IMR-90 (cell line): ENCODE measurements around the gene PCGF2. TPM values are rescaled to one million over a fixed set of nuclear protein-coding genes. Genes with fewer than 3 reads are reported as not detected.

ENCODE experiments used
- ATAC-seq: fragments of 200-7000 bp; cut with Tn5 transposase; 2 replicates; pipeline ENCODE4 v1.9.1; 2020; ENCODE audit warnings: low read depth, mild to moderate bottlenecking, moderate library complexity
- BruUV-seq: library from RNA; stranded (reverse); fragments of 400-500 nt; replicated peaks from 2 replicates; lab custom pipeline; 2021; lab: Mats Ljungman, UMichigan
- CTCF ChIA-PET: fragments of 300-600 bp; formaldehyde crosslinking; extraction: SDS; loops from one replicate; lab custom pipeline; 2021; ENCODE audit warnings: antibody characterized with exemption; lab: Yijun Ruan, JAX
- POLR2A ChIA-PET: fragments of 300-600 bp; sonication (Branson Sonifier 250); formaldehyde crosslinking; loops from one replicate; lab custom pipeline; 2022; ENCODE audit warnings: antibody characterized with exemption; ENCODE audit not compliant: unreplicated experiment; lab: Charles Lee
- DNase-seq: peaks from one replicate; pipeline ENCODE4 v3.0.0; 2013
- H2AFZ ChIP-seq: replicated peaks from 2 replicates; pipeline ENCODE3; 2013; ENCODE audit warnings: low read length, mild to moderate bottlenecking; ENCODE audit not compliant: poor library complexity
- H2AK5ac ChIP-seq: 2 replicates; pipeline ENCODE4 v1.6.1; 2013; ENCODE audit warnings: low read depth, low read length, inconsistent platforms
- H2AK9ac ChIP-seq: replicated peaks from 2 replicates; pipeline ENCODE3; 2013; ENCODE audit warnings: mild to moderate bottlenecking, low read depth, low read length, moderate library complexity; ENCODE audit not compliant: poor library complexity
- H2BK120ac ChIP-seq: 2 replicates; pipeline ENCODE4 v1.6.1; 2013; ENCODE audit warnings: low read depth, low read length, inconsistent platforms
- H2BK15ac ChIP-seq: 3 replicates; pipeline ENCODE4 v1.6.1; 2013; ENCODE audit warnings: low read depth, low read length, inconsistent platforms
- H2BK20ac ChIP-seq: 2 replicates; pipeline ENCODE4 v1.6.1; 2013; ENCODE audit warnings: low read depth, mild to moderate bottlenecking, inconsistent platforms, low read length, moderate library complexity
- H2BK5ac ChIP-seq: 2 replicates; pipeline ENCODE4 v1.6.1; 2013; ENCODE audit warnings: mild to moderate bottlenecking, low read depth, low read length, inconsistent platforms; ENCODE audit not compliant: poor library complexity, severe bottlenecking
- H3K14ac ChIP-seq: replicated peaks from 2 replicates; pipeline ENCODE4 v1.6.1; 2013; ENCODE audit warnings: low read depth, low read length, inconsistent platforms
- H3K18ac ChIP-seq: 2 replicates; pipeline ENCODE4 v1.6.1; 2013; ENCODE audit warnings: low read depth, low read length, control low read depth
- H3K23ac ChIP-seq: 2 replicates; pipeline ENCODE4 v1.6.1; 2013; ENCODE audit warnings: low read depth, low read length, inconsistent platforms
- H3K27ac ChIP-seq: 2 replicates; pipeline ENCODE4 v1.5.1; 2013; ENCODE audit warnings: mild to moderate bottlenecking, control low read depth, low read length; ENCODE audit not compliant: insufficient read depth
- H3K27me3 ChIP-seq: 2 replicates; pipeline ENCODE4 v1.6.1; 2013; ENCODE audit warnings: low read length; ENCODE audit not compliant: control insufficient read depth, insufficient read depth
- H3K36me3 ChIP-seq: 2 replicates; pipeline ENCODE4 v1.6.1; 2013; ENCODE audit warnings: low read length, mixed read lengths; ENCODE audit not compliant: control insufficient read depth, insufficient read depth
- H3K4ac ChIP-seq: 2 replicates; pipeline ENCODE4 v1.6.1; 2013; ENCODE audit warnings: low read depth, low read length, inconsistent platforms
- H3K4me1 ChIP-seq: 2 replicates; pipeline ENCODE4 v1.6.1; 2013; ENCODE audit warnings: low read length, mixed read lengths; ENCODE audit not compliant: control insufficient read depth, insufficient read depth
- H3K4me2 ChIP-seq: 2 replicates; pipeline ENCODE4 v1.6.1; 2013; ENCODE audit warnings: low read depth, mild to moderate bottlenecking, control low read depth, low read length, moderate library complexity
- H3K4me3 ChIP-seq: 2 replicates; pipeline ENCODE4 v1.5.1; 2013; ENCODE audit warnings: low read depth, mild to moderate bottlenecking, control low read depth, low read length, moderate library complexity; ENCODE audit not compliant: insufficient read depth
- H3K56ac ChIP-seq: 2 replicates; pipeline ENCODE4 v1.6.1; 2013; ENCODE audit warnings: low read length, inconsistent platforms; ENCODE audit not compliant: insufficient read depth; ENCODE audit errors: extremely low read depth
- H3K79me1 ChIP-seq, 2 experiments: 2 replicates each; pipeline ENCODE4 v1.6.1; 2013; ENCODE audit warnings: low read length in 2 of 2, inconsistent platforms in 1 of 2, low read depth in 1 of 2
- H3K9ac ChIP-seq: 2 replicates; pipeline ENCODE4 v1.6.1; 2013; ENCODE audit warnings: low read depth, low read length, control low read depth
- H3K9me1 ChIP-seq: 2 replicates; pipeline ENCODE4 v1.6.1; 2013; ENCODE audit warnings: low read length, inconsistent platforms; ENCODE audit not compliant: insufficient read depth
- H3K9me3 ChIP-seq: 2 replicates; pipeline ENCODE4 v1.6.1; 2013; ENCODE audit warnings: low read length; ENCODE audit not compliant: control insufficient read depth, insufficient read depth
- H4K20me1 ChIP-seq: 2 replicates; pipeline ENCODE4 v1.6.1; 2013; ENCODE audit warnings: low read length, inconsistent platforms; ENCODE audit not compliant: insufficient read depth
- H4K5ac ChIP-seq: 2 replicates; pipeline ENCODE4 v1.6.1; 2013; ENCODE audit warnings: mild to moderate bottlenecking, low read depth, low read length, control low read depth
- H4K8ac ChIP-seq, 2 experiments: 2 replicates each; pipeline ENCODE4 v1.6.1; 2013; ENCODE audit warnings: low read depth in 2 of 2, low read length in 2 of 2, control low read depth in 1 of 2, inconsistent platforms in 1 of 2
- H4K91ac ChIP-seq: 2 replicates; pipeline ENCODE4 v1.6.1; 2013; ENCODE audit warnings: low read depth, low read length, inconsistent platforms; ENCODE audit not compliant: insufficient read depth
- CHD1 ChIP-seq: IDR thresholded peaks from 2 replicates; pipeline ENCODE4 v1.6.1; 2012; ENCODE audit warnings: low read depth, low read length, improper control_type of control experiment
- POLR2A ChIP-seq: IDR thresholded peaks from 2 replicates; pipeline ENCODE4 v1.6.1; 2012; ENCODE audit warnings: mild to moderate bottlenecking, low read depth, low read length
- RFX5 ChIP-seq: IDR thresholded peaks from 2 replicates; pipeline ENCODE4 v1.8.0; 2012; ENCODE audit warnings: low read depth, mild to moderate bottlenecking, low read length, moderate library complexity
- SMC3 ChIP-seq: fragments of 150-350 bp; IDR thresholded peaks from 2 replicates; pipeline ENCODE4 v1.6.1; 2016; ENCODE audit warnings: low read depth, mild to moderate bottlenecking, antibody characterized with exemption, low read length, moderate library complexity
- whole genome bisulfite sequencing, 2 experiments: methylation state at CpG; one replicate each; pipeline versions ENCODE4 v1.1.5 to v1.1.7; 2013; ENCODE audit warnings: missing lambda C conversion rate in 2 of 2; ENCODE audit not compliant: insufficient read length in 1 of 2; ENCODE audit errors: extremely low coverage in 2 of 2; 5-methylcytosine and 5-hydroxymethylcytosine counted together
- dilution Hi-C: fragments of 300-500 bp; cut with HindIII; formaldehyde crosslinking; loops from one replicate; pipeline ENCODE4 v1.14.3; 2018; ENCODE audit warnings: low sequenced_read_pairs; ENCODE audit not compliant: unreplicated experiment
- in situ Hi-C: fragments of 300-500 bp; cut with MboI; formaldehyde crosslinking; loops from 3 replicates; pipeline ENCODE4 v1.14.3; 2019; ENCODE audit warnings: low sequenced_read_pairs, inconsistent platforms, mixed read lengths
- intact Hi-C: fragments of 100-400 bp; cut with micrococcal nuclease; formaldehyde crosslinking; loops from 2 replicates; pipeline ENCODE4 v1.10.0; 2022
- polyA plus RNA-seq, 3 experiments: library from polyadenylated mRNA; depleted of rRNA; stranded (reverse); fragments of >200 nt; gene quantifications; 2 replicates each; pipeline ENCODE4 v1.2.3, GENCODE V29; 2012; ENCODE audit warnings: low replicate concordance in 1 of 3
- total RNA-seq: library from RNA; depleted of rRNA; stranded (reverse); fragments of >200 nt; gene quantifications from 2 replicates; pipeline ENCODE4 v1.2.3, GENCODE V29; 2012

The PCGF2 gene
- total and polyA plus RNA-seq, 2 of the 4 experiments (the other 2 are of a cell fraction), result 1.1 to 18.2 TPM

DNA sequence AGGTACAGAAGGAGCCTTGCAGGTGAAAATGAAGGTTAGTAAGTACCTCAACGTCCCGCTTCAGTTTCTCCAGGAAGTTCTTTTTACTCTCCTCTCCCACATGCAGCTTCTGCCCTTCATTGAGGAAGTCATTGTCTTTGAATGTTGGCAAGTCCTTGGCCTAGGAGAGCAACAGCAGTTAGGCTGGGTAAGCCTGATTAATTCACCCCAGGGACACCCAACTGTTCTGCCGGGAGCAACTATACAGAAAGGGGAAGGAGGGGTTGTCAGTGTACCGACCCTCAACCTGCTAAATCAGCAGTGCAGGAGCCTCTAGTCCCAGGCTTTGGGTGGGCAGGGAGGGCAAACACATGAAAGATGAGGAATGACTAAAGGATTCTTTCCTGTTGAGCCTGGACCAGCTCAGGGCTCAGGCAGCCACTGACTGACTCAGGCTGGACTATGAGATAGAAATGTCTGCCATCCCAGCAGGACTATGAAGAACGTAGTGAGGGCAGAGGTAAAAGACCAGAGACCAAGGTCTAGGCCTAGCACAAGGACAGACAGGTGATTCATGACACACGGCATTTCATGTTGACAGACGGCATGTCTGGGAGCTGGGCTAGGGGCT is 29.6 kb upstream of the PCGF2 start:
- in situ Hi-C loops (no loop called here), dilution Hi-C loops (no loop called here), intact Hi-C loops (no loop called here)
- Histone ChIP-seq H3K79me1 (peaks cover 15 to 30% of the 10 kb centered on the region in 2 experiments; a peak in 3 of 4 replicates), H3K4me2 (no peak overlapping the region), H4K20me1 (no peaks in the 10 kb centered on the region; the same call in 1 of the 2 replicates), H4K5ac (no peak overlapping the region), H3K56ac (no peak overlapping the region), H3K9ac (no peak overlapping the region), H3K4me3 (no peak overlapping the region), H2BK120ac (no peak overlapping the region), H2BK5ac (peak overlapping the region; percentile 14), H3K4me1 (no peaks in the 10 kb centered on the region; the same call in 1 of the 2 replicates), H2AK9ac (peak overlapping the region; percentile 70), H3K18ac (no peak overlapping the region; the same call in 1 of the 2 replicates), H3K27ac (no peak overlapping the region), H4K8ac (no peak overlapping the region), H3K9me1 (peaks cover 7% of the 10 kb centered on the region; the same call in 1 of the 2 replicates), H2AK5ac (no peak overlapping the region), H4K91ac (no peak overlapping the region), H2BK15ac (no peak overlapping the region), H2AFZ (no peak overlapping the region), H3K14ac (no peak overlapping the region), H3K27me3 (no peaks in the 10 kb centered on the region), H2BK20ac (no peak overlapping the region), H3K9me3 (no peaks in the 10 kb centered on the region), H3K4ac (no peak overlapping the region), H3K23ac (no peak overlapping the region), H3K36me3 (peaks cover 74% of the 10 kb centered on the region)
- no TSS peak for BruUV-seq
- WGBS, 2 experiments, result 57% methylated on average over 2 of the region's 7 CpGs; no CpG with 5 or more reads in 1 of the 2 experiments
- POLR2A ChIA-PET, result no interaction called here
- ATAC-seq (peak; percentile 64), DNase-seq (peak; percentile 44)
- TF ChIP-seq POLR2A (no peak), SMC3 (no peak), RFX5 (no peak), CHD1 (no peak)
- CTCF ChIA-PET, result interaction anchor here (0.6 kb wide), 1 partner anchor 21 kb away, joined by 3 read pairs; no protein-coding TSS in a partner anchor
